Suppressor macrophage treated with lipopolysaccharide for 4 hours (primary cell): ENCODE measurements around the gene ARL4C.
"Not testable (repeated sequence)": the region's sequence is repeated elsewhere in the genome, so short reads cannot be mapped to it uniquely, and the experiment has no call there.

Source experiments
- DNase-seq: peaks from one replicate; pipeline ENCODE4 v3.0.0-alpha.2; 2020

ARL4C gene

DNA sequence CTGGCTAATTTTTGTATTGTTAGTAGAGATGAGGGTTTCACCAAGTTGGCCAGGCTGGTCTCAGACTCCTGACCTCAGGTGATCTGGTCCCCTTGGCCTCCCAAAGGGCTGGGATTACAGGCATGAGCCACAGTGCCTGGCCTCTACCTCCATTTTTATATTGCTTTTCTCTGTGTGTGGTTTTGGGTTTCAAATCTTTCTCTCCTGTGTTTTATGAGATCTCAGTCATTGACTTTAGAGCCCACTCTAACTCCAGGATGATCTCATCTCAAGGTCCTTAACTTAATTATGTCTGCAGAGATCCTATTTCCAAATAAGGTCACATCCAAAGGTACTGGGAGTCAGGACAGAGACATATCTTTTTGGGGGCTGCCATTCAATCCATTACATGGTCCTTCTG is 24.7 kb downstream of the ARL4C start:
- no peak for DNase-seq

DNA sequence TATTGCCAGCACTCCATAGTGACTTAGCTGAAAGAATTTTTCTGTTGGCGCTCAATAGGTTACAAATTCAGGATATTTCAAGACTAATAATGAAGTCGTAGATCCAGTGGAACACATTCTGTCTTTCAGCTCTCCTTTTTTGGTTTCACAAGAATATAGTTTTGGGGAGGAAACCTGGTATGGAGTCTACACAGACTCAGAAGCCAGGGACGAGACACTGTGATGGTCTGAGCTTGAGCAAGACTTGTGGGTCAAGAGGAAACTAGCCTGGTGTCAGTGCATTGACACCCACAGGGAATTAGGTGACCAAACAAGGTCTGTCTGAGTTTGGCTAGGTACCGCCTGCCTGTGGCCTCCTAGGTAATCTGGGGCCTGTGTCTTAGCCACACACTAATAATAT is 26.9 kb downstream of the ARL4C start:
- DNase-seq = no peak

DNA sequence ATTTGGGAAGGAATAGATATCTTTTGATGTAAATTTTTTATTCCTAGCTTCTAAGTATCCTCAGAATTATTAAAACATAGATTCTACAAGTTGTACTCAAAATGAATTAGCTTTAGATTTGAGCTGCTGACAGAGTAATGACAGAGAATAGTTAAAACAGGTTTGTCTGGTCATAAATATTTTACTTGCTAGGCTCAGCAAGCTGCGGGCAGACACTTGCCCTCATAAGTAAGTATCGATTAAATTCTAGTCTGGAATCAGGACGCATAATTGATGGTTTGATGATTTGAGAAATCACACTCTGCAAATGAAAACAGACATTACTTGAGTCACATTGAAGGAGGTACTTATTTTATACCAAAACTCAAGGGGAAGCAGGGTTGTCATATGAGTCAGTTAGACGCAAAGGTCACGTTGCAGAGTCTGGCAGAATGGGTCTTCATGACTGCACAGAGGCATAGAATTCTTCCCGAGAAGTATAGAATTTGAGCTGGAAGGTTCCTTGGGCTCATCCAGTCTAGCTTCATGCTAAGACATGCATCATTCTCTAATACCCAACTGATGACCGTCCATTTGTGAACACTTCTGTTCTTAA is 27.5 kb downstream of the ARL4C start:
- DNase-seq = peak; percentile 54

DNA sequence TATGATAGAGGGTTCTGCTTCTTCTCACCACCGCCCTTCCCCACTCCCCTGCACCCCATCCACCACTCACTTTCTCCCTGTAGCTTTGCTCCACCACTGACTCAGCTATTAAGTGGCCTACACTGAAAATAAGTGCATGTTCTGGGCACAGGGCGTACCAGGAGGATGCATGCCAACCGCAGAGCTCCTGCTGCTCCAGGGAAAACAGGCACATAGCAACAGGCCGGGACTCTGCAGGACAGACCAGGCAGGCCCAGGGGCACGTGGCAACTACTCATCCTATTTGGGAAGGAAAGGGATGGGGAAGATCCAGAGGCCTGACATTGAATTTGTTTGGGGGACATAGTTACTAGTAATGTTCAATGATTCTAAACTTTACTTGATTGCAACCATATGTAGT is 28.4 kb downstream of the ARL4C start:
- DNase-seq = no peak

- peak; percentile 26 for DNase-seq
These were observed 29.6 kb downstream of the ARL4C start for GRCh38 chr2:234467289-234467688.

- DNase-seq = no peak
These were observed 32.6 kb downstream of the ARL4C start for GRCh38 chr2:234464291-234464645.

DNA sequence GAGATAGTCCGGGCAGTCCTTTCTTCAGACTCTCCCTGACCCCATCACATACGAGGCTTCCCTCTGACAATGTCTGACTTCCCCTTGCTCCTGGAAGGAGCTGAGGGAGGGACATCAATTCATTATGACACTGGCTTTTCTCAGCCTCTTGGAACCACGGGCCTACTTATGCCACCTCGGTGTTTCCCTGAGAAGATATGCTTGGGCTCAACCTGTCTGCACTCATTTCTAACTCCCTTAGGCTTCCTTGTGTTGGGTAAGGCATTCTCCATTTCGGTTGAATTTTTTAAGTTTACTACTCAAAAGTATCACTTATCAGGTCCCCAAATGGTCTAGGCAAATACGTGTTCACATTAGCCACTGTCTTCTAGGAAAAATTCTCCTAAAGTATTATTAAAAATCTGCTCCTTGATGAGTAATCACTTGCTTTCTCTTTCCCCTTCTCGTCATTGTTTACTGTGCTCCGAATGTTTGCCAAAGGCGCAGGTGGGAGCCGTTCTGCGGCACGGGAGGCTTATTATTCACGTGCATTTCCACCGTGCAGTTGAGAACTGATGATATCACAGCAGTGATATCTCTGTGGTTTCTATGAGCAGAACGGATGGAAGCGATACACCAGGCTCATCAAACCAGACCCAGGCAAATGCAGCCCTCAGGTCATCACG is 33.1 kb downstream of the ARL4C start:
- no peak for DNase-seq

DNA sequence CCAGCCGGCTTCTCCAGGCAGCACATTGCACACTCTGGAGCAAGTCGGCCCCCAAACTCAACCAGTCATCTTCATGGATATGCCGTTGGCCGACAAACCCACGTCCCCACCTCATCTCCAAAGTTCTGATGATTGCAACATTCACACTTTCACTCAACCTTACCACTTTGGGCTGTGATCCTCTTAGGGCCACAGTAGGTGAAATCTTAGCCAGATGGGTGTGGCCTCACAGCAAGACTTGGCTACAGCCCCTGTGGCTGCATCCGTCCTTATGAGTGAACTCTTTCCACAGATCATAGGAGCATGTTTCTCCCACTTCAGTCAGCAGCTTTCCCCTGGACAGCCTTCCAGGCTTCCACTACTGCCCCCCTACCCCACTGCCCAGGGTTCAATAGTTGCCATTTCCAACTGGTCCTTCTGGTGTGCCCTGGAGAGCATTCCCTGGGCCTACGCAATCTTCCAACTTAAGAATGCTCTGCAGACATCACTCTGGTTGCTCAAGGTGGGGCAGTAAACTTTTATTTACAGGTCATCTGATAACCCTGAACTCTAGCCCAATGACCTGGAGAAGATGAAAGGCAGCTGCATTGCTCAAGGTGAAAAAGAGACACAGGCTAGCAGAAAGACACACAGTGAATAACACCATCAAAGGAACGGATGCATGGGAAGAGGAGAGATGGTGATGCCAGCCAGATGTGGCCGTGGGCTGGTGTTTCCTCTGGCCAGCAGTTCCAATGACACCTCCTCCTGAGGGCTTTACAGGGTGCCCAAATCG is 34.5 kb downstream of the ARL4C start:
- no peak for DNase-seq

DNA sequence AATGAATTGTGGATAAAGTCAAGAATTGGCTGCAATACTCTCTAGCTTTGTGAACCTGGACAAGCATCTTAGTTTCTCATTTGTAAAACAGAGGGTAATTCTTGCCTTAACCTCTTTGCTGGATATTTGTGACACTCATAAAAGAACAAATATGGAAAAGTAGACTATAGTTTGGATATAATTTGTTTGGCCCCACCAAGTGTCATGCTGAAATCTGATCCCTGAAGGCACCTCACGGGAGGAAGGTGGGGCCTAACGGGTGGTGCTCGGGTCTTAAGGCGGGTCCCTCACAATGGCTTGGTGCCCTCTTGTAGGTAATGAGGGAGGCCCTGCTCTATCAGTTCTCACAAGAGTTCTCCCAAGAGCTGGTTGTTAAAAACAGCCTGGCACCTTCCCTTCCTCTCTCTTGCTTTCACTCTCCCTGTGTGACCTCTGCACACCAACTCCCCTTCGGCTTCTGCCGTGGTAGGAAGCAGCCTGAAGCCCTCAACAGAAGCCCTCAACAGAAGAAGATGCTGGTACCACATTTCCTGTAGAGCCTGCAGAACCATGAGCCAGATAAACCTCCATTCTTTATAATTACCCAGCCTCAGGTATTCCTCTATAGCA is 37.4 kb downstream of the ARL4C start:
- no peak for DNase-seq

GRCh38 chr2:234458466-234458865 is 38.4 kb downstream of the ARL4C start:
- no peak for DNase-seq

DNA sequence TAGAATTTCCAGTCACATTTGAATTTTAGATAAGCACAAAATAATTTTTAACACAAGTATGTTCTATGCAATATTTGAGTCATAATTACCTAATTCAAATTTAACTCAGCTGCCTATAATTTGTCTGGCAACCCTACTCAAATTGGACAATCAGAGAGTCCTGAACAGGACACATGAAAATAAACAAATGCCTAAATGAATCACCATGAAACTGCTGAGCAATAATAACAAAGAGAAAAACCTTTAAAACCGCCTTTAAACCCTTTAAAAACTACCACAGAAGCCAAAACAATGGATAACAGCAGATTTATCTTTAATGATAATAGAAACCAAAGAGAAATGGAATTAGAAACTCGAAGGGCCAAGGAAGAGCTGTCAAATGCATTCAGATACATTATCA is 39.5 kb downstream of the ARL4C start:
- no peak for DNase-seq

DNA sequence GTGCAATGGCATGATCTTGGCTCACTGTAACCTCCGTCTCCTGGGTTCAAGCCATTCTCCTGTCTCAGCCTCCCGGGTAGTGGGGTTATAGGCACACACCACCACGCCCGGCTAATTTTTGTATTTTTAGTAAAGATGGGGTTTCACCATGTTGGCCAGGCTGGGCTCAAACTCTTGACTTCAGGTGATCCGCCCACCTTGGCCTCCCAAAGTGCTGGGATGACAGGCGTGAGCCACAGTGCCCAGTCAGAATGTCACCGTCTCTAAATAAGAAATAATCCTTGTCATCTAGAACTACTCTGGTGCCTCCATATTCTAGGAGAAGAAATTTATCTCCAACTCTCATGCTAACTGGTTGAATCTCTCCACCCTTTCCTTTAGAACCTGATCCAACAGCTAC is 41.6 kb downstream of the ARL4C start:
- DNase-seq = not testable (repeated sequence)

DNA sequence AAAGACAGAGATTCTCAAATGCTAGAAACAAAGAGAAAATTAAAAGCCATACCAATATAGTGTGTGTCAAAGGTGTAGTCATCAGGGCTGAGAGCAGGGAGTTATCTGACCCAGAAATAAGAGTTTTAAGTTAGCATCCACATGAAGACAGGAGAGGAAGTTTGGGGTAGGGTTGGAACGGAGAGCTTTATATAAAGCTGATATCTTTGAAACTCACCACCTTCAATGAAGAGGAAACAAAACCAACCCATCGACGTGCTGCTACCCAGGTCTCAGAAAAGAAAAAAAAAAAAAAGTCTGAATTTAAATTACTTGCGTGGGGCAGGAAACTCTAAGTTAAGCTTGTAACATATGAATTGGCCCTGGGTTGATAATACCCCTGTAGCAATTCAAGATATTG is 42.4 kb downstream of the ARL4C start:
- no peak for DNase-seq

GRCh38 chr2:234453216-234453615 is 43.7 kb downstream of the ARL4C start:
- DNase-seq = no peak

DNA sequence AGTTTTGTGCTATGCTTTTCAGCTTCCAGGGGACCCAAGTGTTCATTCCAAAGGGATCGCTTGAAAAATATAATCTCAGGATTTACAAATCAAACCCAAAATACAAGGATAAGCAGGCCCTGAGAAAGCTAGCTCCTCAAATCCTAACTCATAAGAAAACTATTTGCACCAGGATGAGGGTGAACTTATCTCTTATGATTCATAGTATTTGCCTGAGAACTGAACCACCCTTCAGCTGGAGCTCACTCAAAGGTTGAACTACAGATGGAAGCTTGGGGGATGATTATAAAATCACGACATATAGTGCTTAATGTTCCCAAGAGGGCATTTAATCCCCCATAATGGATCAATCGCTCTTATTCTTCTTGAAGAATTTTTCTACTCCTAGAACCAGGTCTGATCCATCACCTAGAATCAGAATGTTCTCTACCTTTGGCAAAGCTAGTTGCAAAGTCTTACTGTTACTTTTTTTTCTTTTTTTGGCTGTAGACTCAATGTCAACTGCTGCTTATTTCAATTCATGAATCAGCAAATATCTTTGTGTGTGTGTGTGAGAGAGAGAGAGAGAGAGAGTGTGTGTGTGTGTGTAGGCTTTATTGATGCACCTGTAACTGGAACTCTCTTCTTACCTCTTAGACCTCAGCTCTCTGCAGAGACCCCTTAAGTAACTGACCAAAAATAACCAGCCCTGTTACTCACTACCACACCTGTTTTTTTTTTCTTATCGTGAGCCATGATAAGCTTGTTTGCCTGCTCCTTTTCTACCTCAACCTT is 44.8 kb downstream of the ARL4C start:
- DNase-seq = no peak

DNA sequence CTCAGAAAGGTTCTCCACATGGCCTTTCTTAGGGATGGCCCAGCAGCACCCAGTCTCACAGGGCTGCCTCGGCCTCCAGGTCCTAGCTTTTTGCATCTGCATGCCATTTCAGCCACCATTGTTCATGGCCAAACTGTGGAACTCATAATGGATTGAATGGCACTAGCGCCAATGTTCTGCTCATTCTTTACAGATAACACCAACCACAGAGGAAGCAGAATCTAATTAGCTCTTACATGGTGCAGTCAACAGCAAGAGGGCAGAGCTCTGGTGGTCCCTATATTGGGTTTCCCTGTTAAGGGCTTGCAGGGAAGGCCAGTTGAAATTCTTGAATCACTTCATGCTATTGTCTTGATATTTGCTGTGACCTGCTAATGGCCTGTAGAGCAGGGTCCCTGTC is 45.6 kb downstream of the ARL4C start:
- DNase-seq = no peak

DNA sequence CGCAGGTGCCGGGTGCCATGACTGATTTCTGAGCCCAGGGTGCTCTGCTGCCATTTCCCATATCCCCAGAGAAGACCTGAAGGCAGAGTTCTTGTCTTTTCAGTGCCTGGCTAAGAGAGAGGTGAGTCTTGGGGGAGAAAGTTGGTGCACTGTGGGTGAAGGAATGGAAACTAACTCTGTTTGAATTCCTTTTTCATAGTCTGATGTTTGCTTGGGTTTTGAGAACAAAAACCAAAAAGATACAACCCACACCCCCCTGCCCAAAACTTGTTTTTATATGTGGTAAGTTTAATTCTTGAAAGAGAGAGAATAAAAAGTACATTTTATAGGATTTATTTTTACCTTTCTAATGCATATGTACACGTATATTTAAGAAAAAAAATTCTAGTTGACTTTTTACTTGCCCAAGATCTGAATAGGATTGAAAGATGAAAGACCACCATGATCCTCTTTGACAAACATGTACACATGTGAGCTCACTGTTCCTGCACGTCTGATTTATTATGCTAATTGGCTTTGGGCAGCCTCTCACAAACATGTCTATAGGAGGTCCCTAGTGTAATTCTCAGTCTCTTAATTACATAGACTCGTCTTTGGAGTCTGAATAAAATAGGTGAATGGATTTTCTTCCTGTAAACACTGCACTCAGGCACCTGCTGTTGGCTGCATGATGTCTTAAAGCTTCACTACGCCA is 46.3 kb downstream of the ARL4C start:
- DNase-seq = no peak

DNA sequence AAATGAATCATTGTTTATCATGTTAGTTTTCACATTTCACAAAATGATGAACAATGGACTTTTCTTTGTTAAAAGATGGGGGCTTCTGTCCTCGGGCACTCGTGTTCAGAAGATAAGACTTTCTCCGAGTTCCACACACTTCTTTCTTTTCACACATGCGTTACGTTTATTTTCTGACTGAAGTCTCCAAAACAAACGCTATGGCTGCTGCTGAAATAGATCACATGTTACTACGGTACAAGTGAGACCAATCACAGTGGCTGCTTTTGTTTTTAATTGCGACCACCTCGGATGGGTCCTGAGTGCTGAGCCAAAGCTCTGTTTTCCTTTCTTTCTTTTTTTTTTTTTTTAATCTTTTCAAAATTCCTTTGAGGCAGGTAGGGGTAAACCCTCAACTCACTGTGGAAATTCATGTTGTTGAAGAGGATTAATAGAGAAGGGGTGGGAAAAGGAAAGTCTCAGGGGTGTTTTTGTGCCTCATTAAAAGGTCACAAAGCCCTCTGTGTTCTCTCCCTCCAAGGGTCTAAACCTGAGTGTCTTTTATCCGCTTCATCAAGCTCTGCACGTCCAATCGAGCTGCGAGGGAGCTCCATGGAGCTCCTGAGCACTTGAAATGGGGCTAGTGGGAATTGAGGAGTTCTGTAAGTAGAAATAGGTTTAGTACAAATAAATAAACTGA is 48.2 kb downstream of the ARL4C start:
- DNase-seq = no peak

DNA sequence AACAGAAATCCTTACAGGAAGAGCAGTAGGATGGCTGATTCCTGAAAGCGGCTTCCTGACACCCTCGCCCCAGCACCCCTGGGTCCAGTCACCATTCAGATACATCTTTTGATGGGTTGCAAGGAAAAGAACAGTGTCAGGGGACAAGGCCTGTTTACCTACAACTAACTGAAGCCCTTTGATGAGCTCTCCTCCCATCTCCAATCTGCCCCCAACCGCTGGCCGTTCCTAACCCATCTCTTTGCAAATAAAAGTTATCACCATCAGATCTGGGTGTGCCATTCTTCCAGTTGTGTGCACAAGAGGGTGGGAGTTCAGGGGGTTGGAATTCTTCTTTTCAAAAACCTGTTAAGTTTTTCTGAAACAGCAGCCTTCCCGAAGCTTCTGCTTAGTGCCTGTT is 48.9 kb downstream of the ARL4C start:
- no peak for DNase-seq

- DNase-seq = no peak
These were observed 49.7 kb downstream of the ARL4C start for GRCh38 chr2:234447189-234447588.

- DNase-seq = peak; percentile 98
These were observed 50.3 kb downstream of the ARL4C start for GRCh38 chr2:234446404-234447076.
